ENCODE results near the gene PRRT4. TPM values are rescaled to one million over a fixed set of nuclear protein-coding genes. Genes with fewer than 3 reads are reported as not detected.
A peak's percentile ranks its signal among the peaks of the same experiment; 100 is the strongest.

Gene PRRT4
- polyA plus RNA-seq, 1 donor: 0.81 TPM

DNA sequence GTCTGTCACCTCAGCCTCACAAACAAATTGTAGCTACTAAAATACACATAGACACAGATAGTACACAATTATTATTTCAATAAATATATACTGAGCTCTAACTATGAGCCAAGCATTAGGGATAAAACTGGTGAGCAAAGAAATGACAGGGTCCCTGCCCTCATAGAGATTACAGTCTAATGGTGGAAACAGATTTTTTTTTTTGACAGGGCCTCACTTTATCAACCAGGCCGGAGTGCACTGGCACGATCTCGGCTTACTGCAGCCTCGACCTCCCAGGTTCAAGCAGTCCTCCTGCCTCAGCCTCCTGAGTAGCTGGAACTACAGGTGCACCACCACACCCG, 17.1 kb downstream of the PRRT4 start:
- no peak for DNase-seq

DNA sequence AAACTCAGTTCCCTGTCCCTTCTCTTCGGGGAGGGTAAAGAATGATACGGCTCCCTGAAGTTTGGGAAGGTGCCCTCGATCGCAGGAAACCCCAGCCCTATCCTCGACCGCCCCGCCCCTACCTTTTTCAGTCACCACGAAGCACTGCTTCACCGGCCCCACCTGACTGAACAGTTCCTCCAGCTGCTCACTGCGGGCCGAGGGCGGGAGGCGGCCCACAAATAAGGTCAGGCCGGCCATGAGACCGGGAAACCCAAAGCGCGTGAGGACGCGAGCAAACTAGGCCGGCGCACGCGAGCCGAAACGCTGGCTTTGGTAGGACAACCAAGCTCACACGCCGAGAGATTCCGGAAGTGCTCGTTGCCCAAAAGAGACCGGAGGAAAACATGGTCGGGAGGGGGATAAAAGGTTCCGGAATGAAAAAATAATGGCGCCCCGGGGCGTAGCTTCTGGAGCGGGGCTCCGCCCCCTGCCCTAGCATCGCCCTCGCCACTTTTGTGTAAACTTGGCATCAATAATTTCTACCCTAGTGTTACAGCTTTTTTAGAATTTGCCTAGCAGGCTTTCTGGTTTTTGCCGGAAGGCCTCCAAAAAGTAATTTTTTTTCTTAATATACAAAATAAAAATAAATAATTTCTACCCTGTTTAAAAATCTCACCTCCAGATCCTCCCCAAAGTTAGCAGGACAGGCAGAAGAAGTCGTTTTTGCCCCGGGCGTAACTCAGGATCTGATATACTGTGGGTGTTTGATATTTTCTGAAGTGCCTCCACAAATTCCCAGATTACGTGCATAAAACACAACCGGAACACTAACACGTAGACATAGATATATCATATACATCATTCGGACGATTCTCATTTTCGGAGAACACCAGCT, 17.7 kb downstream of the PRRT4 start, which contains the start of gene RBM28:
Gene RBM28 (minus strand): TSS at position 355 of the 877 bp plus-strand sequence. CDS start 115 bp downstream, at position 240.
- peak; percentile 94 for DNase-seq

DNA sequence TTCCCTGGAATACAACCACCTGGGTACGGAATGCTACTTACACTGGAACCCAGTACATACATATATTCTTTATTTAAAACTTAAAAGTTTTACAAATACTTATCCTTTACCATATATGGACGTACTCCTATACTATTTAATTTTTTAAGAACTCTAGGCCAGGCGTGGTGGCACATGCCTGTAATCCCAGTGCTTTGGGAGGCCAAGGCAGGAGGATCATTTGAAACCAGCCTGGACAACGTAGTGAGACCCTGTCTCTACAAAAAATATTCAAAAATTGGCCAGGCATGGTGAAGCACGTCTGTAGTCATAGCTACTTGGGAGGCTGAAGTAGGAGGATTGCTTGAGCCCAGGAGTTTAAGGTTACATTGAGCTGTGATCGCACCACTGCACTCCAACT, 19.8 kb downstream of the PRRT4 start:
- no peak for DNase-seq

- DNase-seq: no peak
Observed at GRCh38 chr7:128335730-128336129, 25.8 kb downstream of the PRRT4 start.

- DNase-seq: no peak
Observed at GRCh38 chr7:128324368-128324680, 37.2 kb downstream of the PRRT4 start.

- no peak for DNase-seq
Observed at GRCh38 chr7:128323459-128324367, 37.8 kb downstream of the PRRT4 start.

- no peak for DNase-seq
Observed at GRCh38 chr7:128323040-128323439, 38.5 kb downstream of the PRRT4 start.

GRCh38 chr7:128322040-128322643, 39.3 kb downstream of the PRRT4 start:
- peak; percentile 7 for DNase-seq

DNA sequence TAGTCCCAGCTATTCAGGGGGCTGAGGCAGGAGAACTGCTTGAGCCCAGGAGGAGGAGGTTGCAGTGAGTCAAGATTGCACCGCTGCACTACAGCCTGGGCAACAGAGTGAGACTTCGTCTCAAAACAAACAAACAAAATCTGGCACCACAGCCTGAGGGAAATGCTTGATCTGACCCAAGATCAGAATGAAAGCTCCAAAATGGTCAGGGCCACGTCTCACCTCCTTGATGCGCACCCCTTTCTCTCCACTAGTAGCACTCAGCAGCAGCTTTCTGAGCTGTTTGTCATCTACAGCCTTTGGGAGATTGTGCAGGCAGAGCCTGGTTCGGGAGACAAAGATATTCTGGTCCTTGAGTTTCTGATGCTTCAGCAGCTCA, 40.5 kb downstream of the PRRT4 start:
- no peak for DNase-seq

GRCh38 chr7:128318691-128319090, 42.8 kb downstream of the PRRT4 start:
- no peak for DNase-seq

GRCh38 chr7:128311013-128311412, 50.5 kb downstream of the PRRT4 start:
- no peak for DNase-seq

DNA sequence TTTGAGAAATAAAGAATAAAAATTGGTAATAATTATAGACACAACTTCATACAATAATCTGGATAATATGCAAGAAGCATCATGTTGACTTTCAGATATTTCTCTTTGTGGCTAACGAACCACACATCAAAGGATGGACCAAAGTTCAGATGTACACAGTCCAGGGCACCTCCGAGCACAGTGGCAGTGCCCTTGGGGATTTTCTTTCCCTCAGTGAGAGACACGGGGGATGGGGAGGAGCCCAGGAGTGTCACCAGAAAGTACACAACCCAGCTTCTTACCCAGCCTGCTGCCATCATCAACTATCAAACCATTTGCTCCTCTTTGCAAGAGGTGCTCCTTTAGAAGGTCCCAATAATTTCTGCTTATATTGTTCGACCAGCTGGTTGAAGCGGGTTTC, 51.0 kb downstream of the PRRT4 start:
- no peak for DNase-seq

DNA sequence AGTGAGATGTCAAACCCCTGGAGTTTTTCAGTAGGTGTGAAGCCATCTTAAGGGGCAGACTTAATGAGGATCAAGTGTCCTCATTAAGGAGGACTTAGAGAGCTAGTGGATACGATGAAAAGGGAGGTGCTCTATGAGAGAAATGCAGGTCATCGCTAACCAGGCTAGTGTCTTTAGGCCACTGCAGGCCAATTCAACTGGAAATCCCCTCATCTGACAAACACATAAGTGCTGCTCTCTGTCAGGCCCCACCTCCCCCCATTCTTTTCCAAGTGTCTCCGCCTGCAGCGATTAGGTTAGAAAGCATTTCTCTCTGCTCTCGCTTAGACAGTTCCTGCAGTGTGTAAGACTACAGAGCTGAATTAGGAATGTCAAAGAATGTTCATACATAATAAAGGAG, 51.5 kb downstream of the PRRT4 start:
- no peak for DNase-seq

DNA sequence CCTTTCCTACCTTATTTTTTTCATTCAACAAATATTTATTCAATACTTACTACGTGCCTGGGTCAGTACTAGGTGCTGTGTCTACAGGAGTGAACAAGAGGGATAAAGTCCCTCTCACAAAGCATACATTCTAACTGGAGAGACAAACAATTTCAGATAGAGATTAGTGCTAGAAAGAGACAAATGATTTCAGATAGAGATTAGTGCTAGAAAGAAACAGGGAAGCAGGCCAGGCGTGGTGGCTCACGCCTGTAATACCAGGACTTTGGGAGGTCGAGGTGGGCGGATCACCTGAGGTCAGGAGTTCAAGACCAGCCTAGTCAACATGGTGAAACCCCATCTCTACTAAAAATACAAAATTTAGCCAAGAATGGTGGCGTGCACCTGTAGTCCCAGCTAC, 52.4 kb downstream of the PRRT4 start:
- no peak for DNase-seq

- no peak for DNase-seq
Observed at GRCh38 chr7:128307061-128307460, 54.4 kb downstream of the PRRT4 start.

GRCh38 chr7:128304212-128304611, 57.3 kb downstream of the PRRT4 start:
- DNase-seq: no peak

- no peak for DNase-seq
Observed at GRCh38 chr7:128303643-128304042, 57.8 kb downstream of the PRRT4 start.

- no peak for DNase-seq
Observed at GRCh38 chr7:128303133-128303532, 58.4 kb downstream of the PRRT4 start.

DNA sequence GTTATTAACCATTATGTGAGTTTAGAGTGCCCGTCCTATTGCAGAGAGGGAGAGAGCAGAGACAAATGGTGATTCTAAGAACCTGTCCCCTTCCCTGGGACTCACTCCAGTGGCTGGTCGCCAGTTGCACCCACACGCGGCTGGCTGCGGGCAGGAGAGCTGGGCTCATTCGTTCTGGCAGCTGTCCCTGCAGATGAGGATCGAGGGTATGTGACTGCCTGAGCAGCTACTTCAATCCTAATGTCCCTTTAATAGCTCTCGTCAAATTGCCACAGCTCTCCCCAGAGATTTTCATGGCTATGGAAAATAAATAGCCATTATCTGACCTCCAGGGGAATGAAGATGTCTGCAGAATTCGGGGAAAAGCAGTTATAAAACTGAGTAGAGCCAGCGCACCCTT, 59.4 kb downstream of the PRRT4 start:
- DNase-seq: no peak
